HG02571 (cell line): ENCODE measurements around the gene FXYD1.
"Not testable (repeated sequence)": the region's sequence is repeated elsewhere in the genome, so short reads cannot be mapped to it uniquely, and the experiment has no call there.

Source experiments
- ATAC-seq: cut with Tn5 transposase; IDR thresholded peaks from one replicate; pipeline ENCODE4 v1.9.1; 2021; ENCODE audit warnings: mild to moderate bottlenecking, moderate library complexity; ENCODE audit not compliant: unreplicated experiment

FXYD1 gene

GRCh38 chr19:35138305-35138892, at the start of gene FXYD1:
FXYD1 (plus strand) TSS chr19:35138824; CDS start chr19:35140080, 1,256 bp downstream.
- no peak for ATAC-seq

GRCh38 chr19:35089554-35089953, 49.1 kb upstream of the FXYD1 start:
- ATAC-seq, result no peak

GRCh38 chr19:35090160-35090505, 48.5 kb upstream of the FXYD1 start:
- no peak for ATAC-seq

GRCh38 chr19:35090506-35091214, 48.0 kb upstream of the FXYD1 start:
- no peak for ATAC-seq

GRCh38 chr19:35093430-35093829, 45.2 kb upstream of the FXYD1 start:
- ATAC-seq, result no peak

- no peak for ATAC-seq
Observed at GRCh38 chr19:35093941-35094647, 44.5 kb upstream of the FXYD1 start.

- no peak for ATAC-seq
Observed at GRCh38 chr19:35094656-35095055, 44.0 kb upstream of the FXYD1 start.

- ATAC-seq, result no peak
Observed at GRCh38 chr19:35095667-35096368, 42.8 kb upstream of the FXYD1 start.

- ATAC-seq, result no peak
Observed at GRCh38 chr19:35098413-35099049, 40.1 kb upstream of the FXYD1 start.

GRCh38 chr19:35099155-35099896, 39.3 kb upstream of the FXYD1 start:
- no peak for ATAC-seq

GRCh38 chr19:35099897-35100275, 38.7 kb upstream of the FXYD1 start:
- ATAC-seq, result no peak

GRCh38 chr19:35100588-35101533, 37.8 kb upstream of the FXYD1 start:
- no peak for ATAC-seq

- not testable (repeated sequence) for ATAC-seq
Observed at GRCh38 chr19:35101949-35102348, 36.7 kb upstream of the FXYD1 start.

- ATAC-seq, result not testable (repeated sequence)
Observed at GRCh38 chr19:35103614-35104013, 35.0 kb upstream of the FXYD1 start.

- no peak for ATAC-seq
Observed at GRCh38 chr19:35104361-35104760, 34.3 kb upstream of the FXYD1 start.

GRCh38 chr19:35105047-35105410, 33.6 kb upstream of the FXYD1 start:
- ATAC-seq, result no peak

- no peak for ATAC-seq
Observed at GRCh38 chr19:35105411-35106290, 33.0 kb upstream of the FXYD1 start.

- no peak for ATAC-seq
Observed at GRCh38 chr19:35106291-35106583, 32.4 kb upstream of the FXYD1 start.
